ENCODE data around the gene EVPL.
"Not testable (repeated sequence)": the region's sequence is repeated elsewhere in the genome, so short reads cannot be mapped to it uniquely, and the experiment has no call there.

Gene EVPL

DNA sequence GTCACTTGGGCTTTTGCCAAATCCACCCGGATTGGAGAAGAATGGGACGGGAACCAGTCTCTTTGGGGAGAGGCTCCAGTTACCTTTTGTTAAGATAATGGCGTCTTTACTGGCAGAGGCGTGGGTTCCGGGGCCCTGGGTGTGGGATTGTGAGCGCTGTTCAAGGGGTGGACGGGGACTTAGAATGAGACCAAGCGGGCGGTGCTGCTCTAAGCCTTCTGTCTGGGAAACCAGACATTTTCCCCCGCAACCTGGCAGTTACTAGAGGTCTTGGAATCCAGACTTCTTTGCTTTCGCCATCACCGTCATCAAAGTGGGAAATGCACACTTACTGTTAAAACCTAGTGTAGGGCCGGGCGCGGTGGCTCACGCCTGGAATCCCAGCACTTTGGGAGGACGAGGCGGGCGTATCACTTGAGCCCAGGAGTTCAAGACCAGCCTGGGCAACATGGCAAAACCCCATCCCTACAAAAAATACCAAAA is 47.4 kb downstream of the EVPL start:
- Histone ChIP-seq H3K27me3 (no peaks in the 10 kb centered on the region), H3K4me1 (peaks cover 9% of the 10 kb centered on the region), H3K36me3 (no peaks in the 10 kb centered on the region), H3K9me3 (no peaks in the 10 kb centered on the region), H3K4me3 (ENCODE audit: low read depth, low read length) (peak overlapping the region; percentile 96)
- TF ChIP-seq, protein P1, sequence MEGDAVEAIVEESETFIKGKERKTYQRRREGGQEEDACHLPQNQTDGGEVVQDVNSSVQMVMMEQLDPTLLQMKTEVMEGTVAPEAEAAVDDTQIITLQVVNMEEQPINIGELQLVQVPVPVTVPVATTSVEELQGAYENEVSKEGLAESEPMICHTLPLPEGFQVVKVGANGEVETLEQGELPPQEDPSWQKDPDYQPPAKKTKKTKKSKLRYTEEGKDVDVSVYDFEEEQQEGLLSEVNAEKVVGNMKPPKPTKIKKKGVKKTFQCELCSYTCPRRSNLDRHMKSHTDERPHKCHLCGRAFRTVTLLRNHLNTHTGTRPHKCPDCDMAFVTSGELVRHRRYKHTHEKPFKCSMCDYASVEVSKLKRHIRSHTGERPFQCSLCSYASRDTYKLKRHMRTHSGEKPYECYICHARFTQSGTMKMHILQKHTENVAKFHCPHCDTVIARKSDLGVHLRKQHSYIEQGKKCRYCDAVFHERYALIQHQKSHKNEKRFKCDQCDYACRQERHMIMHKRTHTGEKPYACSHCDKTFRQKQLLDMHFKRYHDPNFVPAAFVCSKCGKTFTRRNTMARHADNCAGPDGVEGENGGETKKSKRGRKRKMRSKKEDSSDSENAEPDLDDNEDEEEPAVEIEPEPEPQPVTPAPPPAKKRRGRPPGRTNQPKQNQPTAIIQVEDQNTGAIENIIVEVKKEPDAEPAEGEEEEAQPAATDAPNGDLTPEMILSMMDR (IDR thresholded peaks at IDR 0.05; ENCODE audit: low read depth, low read length), result no peak
- DNase-seq, result no peak

DNA sequence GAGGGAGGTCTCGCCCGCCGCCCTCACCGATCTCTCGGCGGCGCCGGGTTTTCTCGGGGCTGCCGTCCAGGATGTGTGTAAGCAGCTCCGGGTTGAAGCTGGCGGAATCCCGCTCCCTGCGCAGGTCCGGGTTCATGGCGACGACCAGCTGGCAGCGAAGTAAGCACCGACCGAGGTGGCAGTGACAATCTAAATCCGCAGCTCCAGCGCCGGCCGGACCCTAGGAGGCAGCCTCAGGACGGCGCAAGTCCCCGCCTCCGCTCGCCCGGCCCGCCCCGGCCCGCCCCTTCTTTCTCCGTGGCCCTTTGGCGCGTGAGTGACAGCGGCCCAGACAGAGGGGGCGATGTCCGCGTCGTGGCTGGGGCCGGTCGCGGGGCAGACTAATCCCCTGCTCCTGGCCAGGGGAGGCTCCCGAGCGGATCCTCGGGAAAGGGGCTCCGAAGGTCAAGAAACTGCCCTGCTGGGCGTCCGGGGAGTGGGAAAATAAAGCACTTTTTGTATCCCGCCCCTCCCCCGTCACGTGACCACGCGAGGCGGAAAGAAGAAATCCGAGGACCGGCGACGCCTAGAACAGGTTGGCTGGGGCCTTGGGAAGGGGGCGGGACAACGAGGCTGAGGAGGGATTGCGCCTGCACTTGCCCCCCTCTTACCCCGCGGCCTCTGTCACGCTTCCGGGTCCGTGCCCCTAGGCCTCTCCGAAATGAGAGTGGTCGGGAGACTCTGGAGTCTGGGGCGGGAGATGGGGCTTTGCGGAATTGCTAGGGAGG is 48.0 kb downstream of the EVPL start, which contains the start of the genes ACOX1 and TEN1:
Gene ACOX1, minus strand, starts transcription at position 229 of the 767 bp plus-strand sequence. Its CDS starts 93 bp downstream, at position 136.
Gene TEN1, plus strand, starts transcription at position 303 of the 767 bp plus-strand sequence. CDS start 6,953 bp downstream, outside the sequence.
- Histone ChIP-seq H3K27me3 (no peaks in the 10 kb centered on the region), H3K36me3 (no peaks in the 10 kb centered on the region), H3K9me3 (no peaks in the 10 kb centered on the region), H3K4me1 (peaks cover 9% of the 10 kb centered on the region), H3K4me3 (ENCODE audit: low read depth, low read length) (peak within 1 kb of the TSS; percentile 96)
- TF ChIP-seq, protein P1 (IDR thresholded peaks at IDR 0.05; ENCODE audit: low read depth, low read length), result peak; percentile 20
- peak; percentile 99 for DNase-seq

DNA sequence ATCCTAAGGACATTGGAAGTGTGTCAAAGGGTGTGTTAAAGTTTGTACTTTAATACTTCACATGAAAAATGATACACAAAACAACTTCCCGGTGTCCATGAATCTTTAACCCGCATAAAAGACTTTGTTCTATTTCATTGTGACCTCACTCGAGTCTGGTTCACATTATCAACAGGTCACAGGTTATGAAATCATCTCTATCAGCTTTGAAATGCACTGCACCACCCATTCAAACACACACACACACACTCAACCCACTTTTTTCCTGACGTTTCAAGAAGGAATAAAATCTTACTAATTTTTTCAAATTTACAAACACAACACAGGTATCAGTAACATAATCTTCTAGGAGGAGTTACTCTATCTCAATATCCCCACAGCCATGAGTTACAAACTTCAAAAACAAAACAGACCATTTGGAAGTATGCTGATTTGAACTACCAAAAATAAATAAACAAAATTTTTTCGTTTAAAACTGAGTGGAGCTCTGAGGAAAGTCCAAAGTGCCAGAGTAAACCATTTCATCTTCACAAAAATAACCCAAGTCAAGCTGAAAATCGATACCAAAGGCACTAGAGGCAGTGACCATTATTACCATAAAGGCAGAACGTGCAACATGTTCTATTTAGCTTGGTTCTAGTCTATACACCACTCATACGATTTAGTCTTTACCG is 50.8 kb downstream of the EVPL start:
- no peak overlapping the region for H3K4me3 ChIP-seq (ENCODE audit: low read depth, low read length)
- H3K36me3 ChIP-seq, result peaks cover 3% of the 10 kb centered on the region; the same call in 1 of the 2 replicates
- H3K27me3 ChIP-seq, result no peaks in the 10 kb centered on the region
- no peaks in the 10 kb centered on the region for H3K4me1 ChIP-seq
- H3K9me3 ChIP-seq, result no peaks in the 10 kb centered on the region
- no peak for DNase-seq
- TF ChIP-seq, protein P1 (IDR thresholded peaks at IDR 0.05; ENCODE audit: low read depth, low read length), result no peak

DNA sequence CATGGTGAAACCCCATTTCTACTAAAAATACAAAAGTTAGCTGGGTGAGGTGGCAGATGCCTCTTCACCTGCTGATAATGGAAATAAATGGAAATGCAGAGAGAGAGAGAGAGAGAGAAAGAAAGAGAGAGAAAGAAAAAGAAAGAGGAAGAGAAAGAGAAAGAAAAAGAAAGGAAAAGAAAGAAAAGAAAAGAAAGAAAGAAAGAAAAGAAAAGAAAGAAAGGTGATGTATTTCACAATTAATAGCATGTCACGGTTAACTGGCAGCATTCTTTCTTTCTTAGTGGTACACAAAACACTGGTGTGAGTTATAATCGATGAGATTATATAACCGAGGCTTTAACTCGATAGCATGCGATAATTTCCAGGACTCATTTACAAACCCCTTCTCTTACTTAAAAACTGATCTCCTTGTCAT is 51.3 kb downstream of the EVPL start:
- TF ChIP-seq, protein P1 (IDR thresholded peaks at IDR 0.05; ENCODE audit: low read depth, low read length), result no peak
- Histone ChIP-seq H3K36me3 (peaks cover 4% of the 10 kb centered on the region; the same call in 1 of the 2 replicates), H3K9me3 (no peaks in the 10 kb centered on the region), H3K27me3 (no peaks in the 10 kb centered on the region), H3K4me1 (no peaks in the 10 kb centered on the region), H3K4me3 (ENCODE audit: low read depth, low read length) (no peak overlapping the region)
- no peak for DNase-seq

DNA sequence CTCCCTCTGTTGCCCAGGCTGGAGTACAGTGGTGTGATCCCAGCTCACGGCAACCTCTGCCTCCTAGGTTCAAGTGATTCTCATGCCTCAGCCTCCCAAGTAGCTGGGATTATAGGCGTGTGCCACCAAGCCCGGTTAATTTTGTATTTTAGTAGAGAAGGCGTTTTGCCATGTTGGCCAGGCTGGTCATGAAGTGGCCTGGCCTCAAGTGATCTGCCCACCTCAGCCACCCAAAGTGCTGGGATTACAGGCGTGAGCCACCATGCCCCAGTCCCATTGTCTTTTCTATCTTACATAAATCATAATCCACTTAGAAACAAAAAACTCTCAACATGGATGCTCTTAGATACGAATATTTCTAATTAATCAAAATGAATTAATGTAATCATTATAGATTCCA is 51.9 kb downstream of the EVPL start:
- not testable (repeated sequence) for H3K36me3 ChIP-seq; H3K9me3 ChIP-seq; DNase-seq; H3K27me3 ChIP-seq; H3K4me3 ChIP-seq (ENCODE audit: low read depth, low read length); H3K4me1 ChIP-seq

DNA sequence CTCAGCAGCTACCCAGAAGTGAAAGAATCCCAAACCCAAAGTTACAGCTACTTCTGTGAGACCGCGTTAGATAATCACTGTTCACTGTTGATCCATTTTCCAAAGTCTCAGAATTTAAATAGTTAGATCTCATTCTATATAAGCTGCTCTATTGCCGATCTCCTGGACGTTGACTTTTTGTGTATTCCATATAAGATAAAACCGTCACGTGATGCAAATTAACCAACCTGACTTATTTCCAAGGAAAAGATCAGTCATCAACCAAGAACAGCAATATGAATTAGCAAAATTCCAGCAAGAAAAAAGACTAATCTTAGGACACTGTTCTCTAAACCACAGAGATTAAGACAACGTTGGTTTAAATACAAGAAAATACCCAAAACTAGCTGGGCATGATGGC is 56.5 kb downstream of the EVPL start:
- no peak for DNase-seq
- no peaks in the 10 kb centered on the region for H3K4me1 ChIP-seq
- TF ChIP-seq, protein P1 (IDR thresholded peaks at IDR 0.05; ENCODE audit: low read depth, low read length), result no peak
- H3K9me3 ChIP-seq, result no peaks in the 10 kb centered on the region
- H3K4me3 ChIP-seq (ENCODE audit: low read depth, low read length), result no peak overlapping the region
- peaks cover 10% of the 10 kb centered on the region; the same call in 1 of the 2 replicates for H3K36me3 ChIP-seq
- no peaks in the 10 kb centered on the region for H3K27me3 ChIP-seq

Data from BE2C (cell line).